Natural killer cell (primary cell): ENCODE measurements around the gene SPEN. TPM values are rescaled to one million over a fixed set of nuclear protein-coding genes. Genes with fewer than 3 reads are reported as not detected.
A peak's percentile ranks its signal among the peaks of the same experiment; 100 is the strongest.

ENCODE experiments used
- ATAC-seq, 3 donors: fragments of 150-1000 bp in 2 of 3; fragments of 200-7000 bp in 1 of 3; cut with Tn5 transposase; 1 replicate in 1 of 3; 2 replicates in 2 of 3; pipeline ENCODE4 v1.10.0; 2021; ENCODE audit warnings: mild to moderate bottlenecking in 2 of 3, moderate library complexity in 2 of 3
- DNase-seq, 2 donors: peaks; one replicate each; pipeline versions ENCODE4 v3.0.0 to v3.0.0-alpha.2; 2013 to 2021; ENCODE audit warnings: mixed read lengths in 1 of 2
- H3K27ac ChIP-seq: one replicate; pipeline ENCODE4 v1.5.1; 2013; ENCODE audit warnings: mild to moderate bottlenecking, low read length
- H3K27me3 ChIP-seq: one replicate; pipeline ENCODE4 v1.6.1; 2013; ENCODE audit warnings: low read length; ENCODE audit not compliant: control insufficient read depth, insufficient read depth
- H3K36me3 ChIP-seq: one replicate; pipeline ENCODE4 v1.6.1; 2013; ENCODE audit warnings: low read length; ENCODE audit not compliant: control insufficient read depth, insufficient read depth
- H3K4me1 ChIP-seq: one replicate; pipeline ENCODE4 v1.6.1; 2013; ENCODE audit warnings: low read length; ENCODE audit not compliant: control insufficient read depth, insufficient read depth
- H3K4me3 ChIP-seq: one replicate; pipeline ENCODE4 v1.5.1; 2013; ENCODE audit warnings: low read length
- H3K9me3 ChIP-seq: one replicate; pipeline ENCODE4 v1.6.1; 2013; ENCODE audit warnings: low read length; ENCODE audit not compliant: control insufficient read depth, insufficient read depth
- H3K27ac Mint-ChIP-seq, 2 donors: one replicate each; pipeline ENCODE4 v1.8.0; 2022; ENCODE audit warnings: mild to moderate bottlenecking in 2 of 2, mixed read lengths in 2 of 2, moderate library complexity in 1 of 2
- H3K27me3 Mint-ChIP-seq, 2 donors: one replicate each; pipeline ENCODE4 v1.8.0; 2022; ENCODE audit warnings: low read depth in 2 of 2, mixed read lengths in 2 of 2
- H3K36me3 Mint-ChIP-seq: one replicate; pipeline ENCODE4 v1.8.0; 2022; ENCODE audit warnings: mixed read lengths
- H3K4me1 Mint-ChIP-seq, 2 donors: one replicate each; pipeline ENCODE4 v1.8.0; 2022; ENCODE audit warnings: mixed read lengths in 2 of 2
- H3K4me3 Mint-ChIP-seq: one replicate; pipeline ENCODE4 v1.8.0; 2022; ENCODE audit warnings: mild to moderate bottlenecking, moderate library complexity, mixed read lengths
- H3K9me3 Mint-ChIP-seq, 2 donors: one replicate each; pipeline ENCODE4 v1.8.0; 2022; ENCODE audit warnings: mixed read lengths in 2 of 2
- CTCF ChIP-seq: fragments of 200-600 bp; IDR thresholded peaks from one replicate; pipeline ENCODE4 v1.8.0; 2022; ENCODE audit warnings: antibody characterized with exemption
- WGBS: methylation state at CpG from one replicate; pipeline ENCODE4 v1.1.7; 2013; ENCODE audit warnings: missing lambda C conversion rate; ENCODE audit not compliant: insufficient coverage; 5-methylcytosine and 5-hydroxymethylcytosine counted together
- intact Hi-C: fragments of 100-400 bp; cut with micrococcal nuclease; formaldehyde crosslinking; loops from one replicate; pipeline ENCODE4 v1.14.2; 2022
- total RNA-seq, 4 donors: library from RNA; stranded (reverse); fragments of 120-200 nt in 1 of 4; gene quantifications; one replicate each; pipeline versions ENCODE4 v1.2.3 to v1.2.4, GENCODE V29; 2013 to 2022

The SPEN gene
- total RNA-seq, 3 donors from 2014 or later (not counting 1 experiment from before 2014, with no cell fraction given): 98.1 to 114 (median 105) TPM

- Mint-ChIP-seq H3K9me3 (no peaks in the 10 kb centered on the region), H3K36me3 (no peaks in the 10 kb centered on the region), H3K4me3 (peak overlapping the region; percentile 98), H3K4me1 (peaks cover 30% of the 10 kb centered on the region in 2 donors), H3K27me3 (no peaks in the 10 kb centered on the region), H3K27ac (peak overlapping the region; percentile 95 to 96)
- intact Hi-C loops: loop anchor here (5.0 kb wide), 1 partner anchor 128 kb away; the partner anchor contains the start of gene ZBTB17
- no peak for TF ChIP-seq CTCF
- peak overlapping the region; percentile 74 for H3K4me3 ChIP-seq
- H3K27ac ChIP-seq: peak overlapping the region; percentile 76
- under 1% methylated on average over 39 of the region's 44 CpGs for WGBS
- H3K27me3 ChIP-seq: no peaks in the 10 kb centered on the region
- H3K36me3 ChIP-seq: no peaks in the 10 kb centered on the region
- peaks cover 40% of the 10 kb centered on the region for H3K4me1 ChIP-seq
- no peaks in the 10 kb centered on the region for H3K9me3 ChIP-seq
- DNase-seq (peak; percentile 64 to 83), ATAC-seq (peak in 1 of 3 donors; percentile 10)
Measured at GRCh38 chr1:15848929-15849774, 1.6 kb downstream of the SPEN start.

GRCh38 chr1:15849775-15850324 lies 2.3 kb downstream of the SPEN start:
- Histone ChIP-seq H3K27ac (peak overlapping the region; percentile 76), H3K36me3 (no peaks in the 10 kb centered on the region), H3K27me3 (no peaks in the 10 kb centered on the region), H3K4me3 (peak overlapping the region; percentile 74), H3K4me1 (peaks cover 40% of the 10 kb centered on the region), H3K9me3 (no peaks in the 10 kb centered on the region)
- DNase-seq (peak in 1 of 2 donors; percentile 50), ATAC-seq (no peak)
- Mint-ChIP-seq H3K36me3 (no peaks in the 10 kb centered on the region), H3K27ac (peak overlapping the region; percentile 95 to 96), H3K4me1 (peaks cover 30% of the 10 kb centered on the region in 2 donors), H3K9me3 (no peaks in the 10 kb centered on the region), H3K4me3 (peak overlapping the region; percentile 98), H3K27me3 (no peaks in the 10 kb centered on the region)
- under 1% methylated on average over 16 of the region's 16 CpGs for WGBS
- no peak for TF ChIP-seq CTCF
- intact Hi-C loops: loop anchor here (5.0 kb wide), 2 partner anchors 37 to 127 kb away; partner anchors contain the start of gene ZBTB17

GRCh38 chr1:15850471-15851001 lies 3.0 kb downstream of the SPEN start:
- Mint-ChIP-seq H3K27ac (peak overlapping the region; percentile 95 to 96), H3K4me3 (peak overlapping the region; percentile 63), H3K9me3 (no peaks in the 10 kb centered on the region), H3K27me3 (no peaks in the 10 kb centered on the region), H3K36me3 (no peaks in the 10 kb centered on the region), H3K4me1 (peaks cover 30% of the 10 kb centered on the region in 2 donors)
- no peaks in the 10 kb centered on the region for H3K36me3 ChIP-seq
- H3K4me3 ChIP-seq: no peak overlapping the region
- 33% methylated on average over 1 of the region's 2 CpGs for WGBS
- DNase-seq: no peak
- ATAC-seq: no peak
- H3K9me3 ChIP-seq: no peaks in the 10 kb centered on the region
- H3K27ac ChIP-seq: no peak overlapping the region
- no peaks in the 10 kb centered on the region for H3K27me3 ChIP-seq
- peaks cover 36% of the 10 kb centered on the region for H3K4me1 ChIP-seq
- no peak for TF ChIP-seq CTCF
- intact Hi-C loops: loop anchor here (5.0 kb wide), 1 partner anchor 37 kb away; no protein-coding TSS in a partner anchor
